GM12878 (cell line): ENCODE data around the gene SESTD1. TPM values are rescaled to one million over a fixed set of nuclear protein-coding genes. Genes with fewer than 3 reads are reported as not detected.

Experiments used
- ATAC-seq: fragments of 200-7000 bp; cut with Tn5 transposase; 3 replicates; pipeline ENCODE4 v1.9.1; 2020; ENCODE audit warnings: mild to moderate bottlenecking, moderate library complexity
- BruUV-seq: library from RNA; stranded (reverse); fragments of 400-500 nt; replicated peaks from 2 replicates; lab custom pipeline; 2021; lab: Mats Ljungman, UMichigan
- CTCF ChIA-PET: fragments of 300-600 bp; sonication (Branson Sonifier 250); formaldehyde crosslinking; extraction: SDS; loops from one replicate; lab custom pipeline; 2021; ENCODE audit warnings: inconsistent platforms; lab: Yijun Ruan, JAX
- POLR2A ChIA-PET: fragments of 350-600 bp; formaldehyde crosslinking; extraction: SDS; loops from one replicate; lab custom pipeline; 2021; ENCODE audit warnings: inconsistent platforms; lab: Charles Lee
- RAD21 ChIA-PET: fragments of 300-600 bp; sonication (Branson Sonifier 250); formaldehyde crosslinking; loops from one replicate; lab custom pipeline; 2023; ENCODE audit warnings: antibody characterized with exemption; ENCODE audit not compliant: unreplicated experiment; lab: Charles Lee
- SMC1A ChIA-PET: fragments of 300-600 bp; sonication (Branson Sonifier 250); formaldehyde crosslinking; loops from one replicate; lab custom pipeline; 2023; ENCODE audit not compliant: unreplicated experiment, uncharacterized antibody; lab: Charles Lee
- DNase-seq: peaks from one replicate; pipeline ENCODE4 v3.0.0-alpha.2; 2011; ENCODE audit warnings: low read depth, low spot score
- FAIRE-seq: peaks from 3 replicates; lab custom pipeline; 2011; peaks lifted over from hg19 to GRCh38; lab: Jason Lieb, UNC
- H2AFZ ChIP-seq: 2 replicates; pipeline ENCODE4 v1.6.0; 2011; ENCODE audit warnings: low read depth, low read length, control low read depth; ENCODE audit not compliant: control insufficient read depth
- H3K27ac ChIP-seq: 2 replicates; pipeline ENCODE4 v1.5.1; 2011; ENCODE audit warnings: control low read depth; ENCODE audit not compliant: control insufficient read depth, insufficient read depth
- H3K27me3 ChIP-seq, 2 experiments: replicated peaks in 1 of 2; 2 replicates each; pipeline versions ENCODE4 v1.6.0 to v1.6.1; 2011; ENCODE audit warnings: low read length in 1 of 2; ENCODE audit not compliant: control insufficient read depth in 2 of 2, insufficient read depth in 2 of 2
- H3K36me3 ChIP-seq, 2 experiments: 2 replicates each; pipeline ENCODE4 v1.5.1; 2011; ENCODE audit warnings: low read length in 1 of 2; ENCODE audit not compliant: control insufficient read depth in 2 of 2, insufficient read depth in 2 of 2
- H3K4me1 ChIP-seq: 2 replicates; pipeline ENCODE4 v1.6.1; 2011; ENCODE audit warnings: mild to moderate bottlenecking, low read length, moderate library complexity, mixed read lengths; ENCODE audit not compliant: control insufficient read depth, insufficient read depth
- H3K4me2 ChIP-seq: 2 replicates; pipeline ENCODE4 v1.6.0; 2011; ENCODE audit warnings: control low read depth; ENCODE audit not compliant: control insufficient read depth, insufficient read depth
- H3K4me3 ChIP-seq: fragments of 200-600 bp; sonication (generic); 2 replicates; pipeline ENCODE4 v1.5.1; 2016
- H3K79me2 ChIP-seq: 2 replicates; pipeline ENCODE4 v1.6.0; 2011; ENCODE audit warnings: low read length; ENCODE audit not compliant: control insufficient read depth, insufficient read depth
- H3K9ac ChIP-seq: 2 replicates; pipeline ENCODE4 v1.8.0; 2011; ENCODE audit warnings: low read length, control low read depth, mixed read lengths; ENCODE audit not compliant: control insufficient read depth, insufficient read depth
- H3K9me3 ChIP-seq: replicated peaks from 3 replicates; pipeline ENCODE4 v1.5.1; 2011; ENCODE audit warnings: mild to moderate bottlenecking, low read length; ENCODE audit not compliant: control insufficient read depth, insufficient read depth
- H4K20me1 ChIP-seq: 2 replicates; pipeline ENCODE4 v1.6.0; 2011; ENCODE audit not compliant: control insufficient read depth, insufficient read depth
- CBFB ChIP-seq: IDR thresholded peaks from 2 replicates; pipeline ENCODE4 v1.6.1; 2016; ENCODE audit warnings: antibody characterized with exemption, low read depth
- CEBPZ ChIP-seq: fragments of 150-350 bp; IDR thresholded peaks from 2 replicates; pipeline ENCODE4 v1.6.1; 2016; ENCODE audit warnings: low read depth, low read length
- DPF2 ChIP-seq: fragments of 450-650 bp; IDR thresholded peaks from 2 replicates; pipeline ENCODE4 v1.6.1; 2017; ENCODE audit warnings: mild to moderate bottlenecking
- EGR1 ChIP-seq, 2 experiments: IDR thresholded peaks; 1 replicate in 1 of 2; 2 replicates in 1 of 2; pipeline ENCODE4 v1.6.1; 2011 to 2012; ENCODE audit warnings: low read depth in 2 of 2, low read length in 2 of 2, borderline replicate concordance in 1 of 2, mild to moderate bottlenecking in 1 of 2, moderate library complexity in 1 of 2
- FOXM1 ChIP-seq: IDR thresholded peaks from 2 replicates; pipeline ENCODE4 v1.6.1; 2012; ENCODE audit warnings: low read depth, mild to moderate bottlenecking, inconsistent platforms, low read length, moderate library complexity
- MEF2A ChIP-seq: IDR thresholded peaks from 2 replicates; pipeline ENCODE4 v1.6.1; 2011; ENCODE audit warnings: low read depth, mild to moderate bottlenecking, low read length, moderate library complexity; ENCODE audit not compliant: insufficient read depth
- MTA2 ChIP-seq: fragments of 450-650 bp; IDR thresholded peaks from 2 replicates; pipeline ENCODE4 v1.6.1; 2016; ENCODE audit warnings: low read depth, mild to moderate bottlenecking, moderate library complexity
- NFIC ChIP-seq: IDR thresholded peaks from 2 replicates; pipeline ENCODE4 v1.6.1; 2012; ENCODE audit warnings: low read depth, mild to moderate bottlenecking, inconsistent platforms, low read length, moderate library complexity
- RELB ChIP-seq: fragments of 450-650 bp; IDR thresholded peaks from 2 replicates; pipeline ENCODE4 v1.6.1; 2017; ENCODE audit warnings: low read depth, mild to moderate bottlenecking, moderate library complexity
- SPI1 ChIP-seq: IDR thresholded peaks from 2 replicates; pipeline ENCODE4 v1.6.1; 2011; ENCODE audit warnings: low read depth, mild to moderate bottlenecking, low read length, moderate library complexity, borderline replicate concordance; ENCODE audit not compliant: insufficient read depth
- ZBED1 ChIP-seq: IDR thresholded peaks from 2 replicates; pipeline ENCODE4 v1.6.1; 2016; ENCODE audit warnings: borderline replicate concordance
- ZNF384 ChIP-seq: IDR thresholded peaks from 2 replicates; pipeline ENCODE4 v1.6.1; 2012; ENCODE audit warnings: low read depth, mild to moderate bottlenecking, low read length, improper control_type of control experiment, borderline replicate concordance
- ZNF592 ChIP-seq: fragments of 450-650 bp; IDR thresholded peaks from 2 replicates; pipeline ENCODE4 v1.6.1; 2017; ENCODE audit warnings: mild to moderate bottlenecking, moderate library complexity
- whole genome bisulfite sequencing: methylation state at CpG from one replicate; pipeline ENCODE4 v1.1.6; 2016; ENCODE audit warnings: low lambda C conversion rate; ENCODE audit not compliant: insufficient replicate concordance, insufficient coverage; ENCODE audit errors: missing lambda C conversion rate; 5-methylcytosine and 5-hydroxymethylcytosine counted together
- in situ Hi-C: fragments of 300-500 bp; cut with MboI; formaldehyde crosslinking; loops from 9 replicates; pipeline ENCODE4 v1.14.3; 2018; ENCODE audit warnings: mixed read lengths
- intact Hi-C: fragments of 100-400 bp; cut with micrococcal nuclease; formaldehyde crosslinking; loops from one replicate; pipeline ENCODE4 v1.14.2; 2022; ENCODE audit not compliant: unreplicated experiment
- polyA plus RNA-seq, 11 experiments: library from polyadenylated mRNA; depleted of rRNA in 4 of 11; unstranded in 6 of 11; stranded (reverse) in 5 of 11; fragments of >200 nt; fragmentation: Nextera tagmentation in 4 of 11; fragmentation: Illumina TruSeq in 1 of 11; extraction: Ambion mirVana in 4 of 11; extraction: Trizol in 1 of 11; gene quantifications; 1 replicate in 1 of 11; 2 replicates in 10 of 11; pipeline versions ENCODE4 v1.2.1 to v1.2.3, GENCODE V29; 2011 to 2016; ENCODE audit warnings: inconsistent platforms in 2 of 11, missing spikeins in 2 of 11, low read depth in 1 of 11
- total RNA-seq, 4 experiments: library from RNA; depleted of rRNA in 3 of 4; stranded (reverse); fragments of >200 nt in 3 of 4; fragmentation: Illumina TruSeq in 1 of 4; extraction: Trizol in 1 of 4; gene quantifications; 2 replicates each; pipeline versions ENCODE4 v1.2.1 to v1.2.3, GENCODE V29; 2013 to 2021

Gene SESTD1
- total and polyA plus RNA-seq, 10 of the 15 experiments (the other 5 are each of a cell fraction or from before 2014, with no cell fraction given) = 4.4 to 22.7 (median 9.5) TPM

GRCh38 chr2:179059026-179059700, 205.5 kb downstream of the SESTD1 start:
- no peaks in the 10 kb centered on the region for H3K27me3 ChIP-seq
- no TSS peak for BruUV-seq
- peak overlapping the region; percentile 4; the same call in 1 of the 2 replicates for H3K27ac ChIP-seq
- no peaks in the 10 kb centered on the region for H3K79me2 ChIP-seq
- WGBS = 56% methylated on average over 2 of the region's 2 CpGs
- H4K20me1 ChIP-seq = no peaks in the 10 kb centered on the region
- no peaks in the 10 kb centered on the region for H3K36me3 ChIP-seq
- H3K4me3 ChIP-seq = no peak overlapping the region
- CTCF ChIA-PET = interaction anchor here (0.5 to 3.0 kb wide), 7 partner anchors 9 to 174 kb away, joined by 3 to 15 read pairs (median 8); partner anchors contain the start of gene CCDC141
- DNase-seq (no peak), ATAC-seq (peak; percentile 94), FAIRE-seq (no peak)
- peaks cover 9% of the 10 kb centered on the region for H3K4me1 ChIP-seq
- RAD21 ChIA-PET = interaction anchor here (0.8 to 2.8 kb wide), 11 partner anchors 9 to 264 kb away, joined by 3 to 23 read pairs (median 5); partner anchors contain the start of gene CCDC141
- in situ Hi-C loops = no loop called here
- peak overlapping the region; percentile 50; the same call in 1 of the 2 replicates for H3K4me2 ChIP-seq
- H3K9me3 ChIP-seq = no peaks in the 10 kb centered on the region; the same call in 2 of the 3 replicates
- no peak overlapping the region for H3K9ac ChIP-seq
- intact Hi-C loops = no loop called here
- SMC1A ChIA-PET = interaction anchor here (0.5 to 4.4 kb wide), 19 partner anchors 8 to 229 kb away, joined by 3 to 33 read pairs (median 3); partner anchors contain the start of gene CCDC141
- no peak overlapping the region for H2AFZ ChIP-seq
- POLR2A ChIA-PET = interaction anchor here (0.7 to 3.9 kb wide), 6 partner anchors 9 to 285 kb away, joined by 3 to 24 read pairs (median 5); partner anchors contain the start of gene CCDC141
- TF ChIP-seq RELB = peak; percentile 55; the same call in 1 of the 2 replicates
- TF ChIP-seq CBFB = no peak
- no peak for TF ChIP-seq ZNF592
- 0 out of 2 replicates have a peak, but pooled peaks have one; percentile 9 for TF ChIP-seq MEF2A
- 0 out of 2 replicates have a peak, but pooled peaks have one; percentile 54 for TF ChIP-seq DPF2
- TF ChIP-seq EGR1 (IDR thresholded peaks at IDR 0.05; ENCODE audit: borderline replicate concordance in 1 of 2, low read depth in 2 of 2, low read length in 2 of 2) = no peak
- TF ChIP-seq CEBPZ = no peak
- peak; percentile 91 for TF ChIP-seq SPI1
- TF ChIP-seq FOXM1 = peak; percentile 60; the same call in 1 of the 2 replicates
- TF ChIP-seq ZBED1 = no peak
- no peak for TF ChIP-seq ZNF384
- TF ChIP-seq NFIC = peak; percentile 53; the same call in 1 of the 2 replicates
- 0 out of 2 replicates have a peak, but pooled peaks have one; percentile 52 for TF ChIP-seq MTA2
